Kidney epithelial cell (primary cell): Measurements from ENCODE around the gene TUG1. TPM values are rescaled to one million over a fixed set of nuclear protein-coding genes. Genes with fewer than 3 reads are reported as not detected.

ENCODE experiments used
- DNase-seq: peaks from one replicate; pipeline ENCODE4 v3.0.0-alpha.2; 2010; ENCODE audit warnings: low read depth
- H3K27me3 ChIP-seq: 2 replicates; pipeline ENCODE4 v1.6.0; 2011; ENCODE audit warnings: low read length; ENCODE audit not compliant: control insufficient read depth, insufficient read depth
- H3K36me3 ChIP-seq: 2 replicates; pipeline ENCODE4 v1.5.1; 2011; ENCODE audit warnings: low read length; ENCODE audit not compliant: control insufficient read depth, insufficient read depth
- H3K4me3 ChIP-seq: 2 replicates; pipeline ENCODE4 v1.5.1; 2011; ENCODE audit warnings: low read depth, mild to moderate bottlenecking, control low read depth, low read length
- CTCF ChIP-seq: IDR thresholded peaks from 2 replicates; pipeline ENCODE4 v1.5.1; 2011; ENCODE audit warnings: mild to moderate bottlenecking, moderate library complexity, low read length, control low read depth, inconsistent platforms; ENCODE audit not compliant: insufficient read depth, poor library complexity, severe bottlenecking
- total RNA-seq: library from RNA; depleted of rRNA; stranded (reverse); fragments of >200 nt; gene quantifications from 2 replicates; pipeline ENCODE4 v1.2.3, GENCODE V29; 2015

TUG1 gene
- total RNA-seq, 1 donor from 2014 or later, result 68.7 TPM

- TF ChIP-seq CTCF, result no peak
- H3K4me3 ChIP-seq, result no peak overlapping the region
- peaks cover 3% of the 10 kb centered on the region for H3K36me3 ChIP-seq
- peaks cover 2% of the 10 kb centered on the region for H3K27me3 ChIP-seq
- DNase-seq, result no peak
These were observed 45.7 kb upstream of the TUG1 start for GRCh38 chr22:30923168-30923900.

- no peak overlapping the region for H3K4me3 ChIP-seq
- DNase-seq, result no peak
- H3K36me3 ChIP-seq, result peaks cover 3% of the 10 kb centered on the region
- H3K27me3 ChIP-seq, result peaks cover 2% of the 10 kb centered on the region
- no peak for TF ChIP-seq CTCF
These were observed 43.4 kb upstream of the TUG1 start for GRCh38 chr22:30925667-30926066.

GRCh38 chr22:30926706-30927105 lies 42.4 kb upstream of the TUG1 start:
- TF ChIP-seq CTCF, result no peak
- Histone ChIP-seq H3K27me3 (peaks cover 2% of the 10 kb centered on the region), H3K36me3 (peaks cover 3% of the 10 kb centered on the region), H3K4me3 (no peak overlapping the region)
- no peak for DNase-seq

GRCh38 chr22:30927806-30928205 lies 41.3 kb upstream of the TUG1 start:
- TF ChIP-seq CTCF, result no peak
- DNase-seq, result no peak
- Histone ChIP-seq H3K27me3 (no peaks in the 10 kb centered on the region), H3K36me3 (peaks cover 5% of the 10 kb centered on the region), H3K4me3 (no peak overlapping the region)

- H3K36me3 ChIP-seq, result peaks cover 5% of the 10 kb centered on the region
- no peak for TF ChIP-seq CTCF
These were observed 40.7 kb upstream of the TUG1 start for GRCh38 chr22:30928401-30928800.

GRCh38 chr22:30930228-30930627 lies 38.8 kb upstream of the TUG1 start:
- Histone ChIP-seq H3K4me3 (no peak overlapping the region), H3K27me3 (no peaks in the 10 kb centered on the region), H3K36me3 (peaks cover 9% of the 10 kb centered on the region)
- TF ChIP-seq CTCF, result no peak
- no peak for DNase-seq

More at GRCh38 chr22:30928401-30928800, 40.7 kb upstream of the TUG1 start:
- no peak overlapping the region for H3K4me3 ChIP-seq
- DNase-seq, result no peak
- H3K27me3 ChIP-seq, result no peaks in the 10 kb centered on the region
